Astrocyte (in vitro differentiated cells and primary cell): ENCODE results near the gene ORC3.
"Not testable (repeated sequence)": the region's sequence is repeated elsewhere in the genome, so short reads cannot be mapped to it uniquely, and the experiment has no call there.

ENCODE experiments used
- CTCF ChIP-seq: IDR thresholded peaks from 2 replicates; pipeline ENCODE4 v1.5.1; 2011; ENCODE audit warnings: low read depth, mild to moderate bottlenecking, inconsistent platforms, low read length, moderate library complexity; ENCODE audit not compliant: insufficient read depth
- EZH2 ChIP-seq: IDR thresholded peaks from 2 replicates; pipeline ENCODE4 v1.6.1; 2012; ENCODE audit warnings: mild to moderate bottlenecking, low read length, inconsistent platforms; ENCODE audit not compliant: insufficient read depth

DNA sequence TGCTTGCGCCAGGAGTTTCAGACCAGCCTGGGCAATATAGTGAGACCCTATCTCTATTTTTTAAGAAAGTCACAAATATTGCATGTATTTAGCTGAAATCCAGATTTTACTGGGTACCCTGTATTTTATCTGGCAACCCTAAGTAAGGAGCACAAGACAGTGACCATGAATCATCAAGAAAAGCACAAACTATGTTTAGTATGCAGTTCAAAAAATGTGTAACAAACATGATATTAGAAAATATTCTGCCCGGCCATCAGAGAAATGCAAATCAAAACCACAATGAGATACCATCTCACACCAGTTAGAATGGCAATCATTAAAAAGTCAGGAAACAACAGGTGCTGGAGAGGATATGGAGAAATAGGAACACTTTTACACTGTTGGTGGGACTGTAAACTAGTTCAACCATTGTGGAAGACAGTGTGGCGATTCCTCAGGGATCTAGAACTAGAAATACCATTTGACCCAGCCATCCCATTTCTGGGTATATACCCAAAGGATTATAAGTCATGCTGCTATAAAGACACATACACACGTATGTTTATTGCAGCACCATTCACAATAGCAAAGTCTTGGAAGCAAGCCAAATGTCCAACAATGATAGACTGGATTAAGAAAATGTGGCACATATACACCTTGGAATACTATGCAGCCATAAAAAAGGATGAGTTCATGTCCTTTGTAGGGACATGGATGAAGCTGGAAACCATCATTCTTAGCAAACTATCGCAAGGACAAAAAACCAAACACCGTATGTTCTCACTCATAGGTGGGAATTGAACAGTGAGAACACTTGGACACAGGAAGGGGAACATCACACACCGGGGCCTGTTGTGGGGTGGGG is 118.9 kb downstream of the ORC3 start:
- not testable (repeated sequence) for TF ChIP-seq CTCF, EZH2
